H1 (cell line): ENCODE results near the gene MFAP4. TPM values are rescaled to one million over a fixed set of nuclear protein-coding genes. Genes with fewer than 3 reads are reported as not detected.

ENCODE experiments used
- TAF7 ChIP-seq: optimal IDR thresholded peaks from 2 replicates; pipeline ENCODE3; 2011; ENCODE audit warnings: low read depth, mild to moderate bottlenecking, inconsistent platforms, low read length, moderate library complexity, borderline replicate concordance
- polyA plus RNA-seq, 7 experiments: library from polyadenylated mRNA; depleted of rRNA in 3 of 7; stranded (reverse) in 5 of 7; unstranded in 2 of 7; fragments of >200 nt in 5 of 7; fragments of 200-250 nt in 2 of 7; gene quantifications; 1 replicate in 5 of 7; 2 replicates in 1 of 7; 4 replicates in 1 of 7; pipeline versions ENCODE4 v1.2.1 to v1.2.3, GENCODE V29; 2011 to 2013; ENCODE audit warnings: missing spikeins in 2 of 7, mixed read lengths in 2 of 7
- total RNA-seq: library from RNA; stranded (reverse); fragmentation: NEBNext Ultra II Directional; extraction: Animal tissue kit (Norgen Biotek cat#: 25700); gene quantifications from 2 replicates; pipeline ENCODE4 v1.2.1, GENCODE V29; 2021

The MFAP4 gene
- total and polyA plus RNA-seq, 2 of the 8 experiments (the other 6 are each of a cell fraction or from before 2014, with no cell fraction given): 3.1 to 3.6 TPM

DNA sequence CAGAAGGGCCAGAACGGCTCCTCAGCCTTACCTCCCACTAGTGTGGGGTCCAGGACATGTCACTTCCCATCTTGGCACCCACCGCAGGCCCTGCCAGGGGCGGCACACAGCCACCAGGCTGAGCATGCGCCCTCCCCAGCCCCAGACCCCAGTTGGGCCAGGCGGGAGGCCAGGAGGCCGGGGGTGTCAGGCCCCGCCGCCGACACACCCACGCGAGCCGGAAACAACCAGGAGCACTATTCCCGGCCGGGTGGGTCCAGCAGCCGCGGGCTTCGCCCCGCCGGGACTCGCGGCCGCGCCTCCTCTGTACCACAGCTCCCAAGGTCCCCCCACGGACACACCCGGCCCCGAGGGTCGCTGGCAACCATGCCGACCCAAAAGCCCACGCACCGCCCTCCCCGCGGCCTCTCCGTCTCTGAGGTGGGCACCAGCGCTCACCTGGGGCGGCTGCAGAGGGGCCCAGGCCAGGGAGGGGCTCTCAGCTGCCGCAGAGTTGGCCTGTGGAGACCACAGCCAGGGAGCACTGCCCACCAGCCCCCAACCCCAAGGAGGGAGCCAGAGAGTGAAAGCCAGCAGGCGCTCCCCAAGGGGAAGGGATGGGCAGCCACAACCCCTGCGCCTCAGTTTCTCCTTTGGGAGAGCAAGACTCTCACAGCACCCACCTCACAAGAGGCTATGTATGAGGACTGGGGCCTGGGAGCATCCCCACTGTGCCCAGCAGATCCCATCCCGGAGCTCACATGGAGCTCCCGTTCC, 42.5 kb downstream of the MFAP4 start (continued):
- TF ChIP-seq TAF7: no peak
